Left kidney (tissue), 2 donors: ENCODE measurements around the gene SFRP5. TPM values are rescaled to one million over a fixed set of nuclear protein-coding genes. Genes with fewer than 3 reads are reported as not detected.

Experiments
- DNase-seq: peaks from one replicate; pipeline ENCODE4 v3.0.0-alpha.2; 2013
- polyA plus RNA-seq: library from polyadenylated mRNA; unstranded; fragments of 120-200 nt; gene quantifications from one replicate; pipeline ENCODE4 v1.2.1, GENCODE V29; 2013; ENCODE audit not compliant: insufficient read length

Gene SFRP5
- polyA plus RNA-seq, 1 donor: 0.07 TPM

DNA sequence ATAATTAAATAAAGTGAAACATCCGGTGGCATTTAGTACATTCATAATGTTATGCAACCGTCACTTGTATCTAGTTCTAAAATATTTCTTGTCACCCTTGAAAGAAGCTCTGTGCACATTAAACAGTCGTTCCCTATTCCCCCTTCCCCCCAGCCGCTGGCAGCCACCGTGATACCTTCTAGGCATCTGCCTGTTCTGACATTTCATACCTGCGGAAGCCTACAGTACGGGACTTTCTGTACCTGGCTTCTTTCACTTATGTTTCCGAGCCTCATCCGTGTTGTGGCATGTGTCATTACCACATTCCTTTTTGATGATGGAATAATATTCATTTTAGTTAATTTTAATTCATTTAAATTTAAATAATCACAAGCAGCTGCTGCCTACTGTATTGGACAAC, 13.9 kb upstream of the SFRP5 start:
- DNase-seq: no peak

GRCh38 chr10:97785231-97785630, 13.4 kb upstream of the SFRP5 start:
- no peak for DNase-seq

- no peak for DNase-seq
These were observed 12.5 kb upstream of the SFRP5 start for GRCh38 chr10:97784200-97784810.

- DNase-seq: no peak
These were observed 10.8 kb upstream of the SFRP5 start for GRCh38 chr10:97782455-97783228.

- DNase-seq: no peak
These were observed 10.0 kb upstream of the SFRP5 start for GRCh38 chr10:97781618-97782331.

DNA sequence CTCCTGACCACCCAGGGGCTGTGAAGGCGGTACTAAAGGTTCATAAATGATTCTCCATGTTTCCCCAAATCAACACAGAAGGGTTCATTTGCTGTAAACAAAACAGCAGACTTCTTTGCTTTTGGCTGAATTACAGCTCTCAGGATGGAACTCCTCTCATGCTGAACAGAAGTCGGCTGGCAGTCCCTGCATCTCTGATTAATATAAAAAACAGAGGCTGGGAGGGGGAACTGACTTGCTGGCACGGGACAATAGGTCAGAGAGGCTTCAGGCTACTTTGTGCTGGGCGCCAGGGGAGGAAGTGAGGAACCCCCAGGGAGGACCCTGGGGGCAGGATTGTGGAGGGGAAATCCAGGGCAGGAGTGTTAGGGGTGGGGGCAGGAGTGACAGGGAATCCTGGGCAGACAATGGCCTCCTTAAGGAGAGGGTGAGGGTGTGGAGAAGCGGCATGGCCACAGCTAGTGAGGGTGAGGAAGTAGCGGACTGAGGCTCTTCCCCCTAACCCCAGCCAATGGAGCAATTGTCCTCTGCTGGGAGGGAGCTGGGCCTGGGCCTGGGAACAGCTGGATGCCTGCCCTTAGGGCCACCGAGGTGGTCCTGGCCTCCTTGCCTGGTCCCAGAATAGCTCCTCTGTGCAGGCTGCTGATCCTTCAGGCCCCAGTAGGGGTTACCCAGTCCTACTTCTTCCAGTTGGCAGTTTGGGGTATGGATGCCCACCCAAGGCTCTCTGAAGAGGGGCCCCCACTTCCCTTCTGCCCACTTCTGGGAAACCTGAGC, 9.2 kb upstream of the SFRP5 start:
- peak; percentile 13 for DNase-seq

- no peak for DNase-seq
These were observed 8.2 kb upstream of the SFRP5 start for GRCh38 chr10:97779975-97780374.

DNA sequence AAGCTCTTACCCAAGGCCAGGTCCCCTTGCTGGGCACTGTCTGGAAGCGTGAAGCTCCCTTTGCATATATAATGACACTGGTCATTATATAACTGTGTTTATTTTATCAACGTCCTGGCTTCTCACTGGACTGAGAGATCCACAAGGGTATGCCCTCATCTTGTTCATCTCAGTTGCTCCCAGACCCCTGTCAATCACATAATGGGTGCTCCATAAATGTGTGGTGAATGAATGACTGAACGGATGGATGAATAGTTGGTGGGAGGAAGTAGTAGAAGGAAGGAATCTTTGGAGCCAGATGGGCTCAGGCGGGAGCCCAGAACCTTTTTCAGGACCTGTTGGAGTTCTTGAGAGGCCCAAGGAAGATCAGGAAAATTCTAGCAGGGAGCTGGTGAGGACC, 7.7 kb upstream of the SFRP5 start:
- no peak for DNase-seq

GRCh38 chr10:97778452-97779302, 6.9 kb upstream of the SFRP5 start:
- no peak for DNase-seq

DNA sequence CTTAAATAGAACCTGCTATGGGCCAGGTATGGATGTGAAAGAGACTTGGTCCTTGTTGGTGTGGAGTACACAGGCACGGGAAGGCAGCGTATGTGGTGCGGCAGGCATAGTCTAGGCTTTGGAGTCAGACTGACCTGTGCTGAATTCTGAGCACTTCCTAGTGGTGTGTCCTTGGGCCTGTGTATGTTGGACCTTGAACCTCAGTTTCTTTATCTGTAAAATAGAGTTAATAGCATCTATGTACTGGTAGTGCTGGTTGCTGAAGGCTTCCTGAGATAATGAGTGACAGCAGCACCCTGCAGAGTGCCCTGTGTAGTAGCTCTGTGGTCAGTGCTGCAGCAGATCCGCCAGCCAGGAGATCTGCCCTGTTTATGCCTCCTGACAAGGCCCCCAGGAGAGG, 5.3 kb upstream of the SFRP5 start:
- DNase-seq: no peak

DNA sequence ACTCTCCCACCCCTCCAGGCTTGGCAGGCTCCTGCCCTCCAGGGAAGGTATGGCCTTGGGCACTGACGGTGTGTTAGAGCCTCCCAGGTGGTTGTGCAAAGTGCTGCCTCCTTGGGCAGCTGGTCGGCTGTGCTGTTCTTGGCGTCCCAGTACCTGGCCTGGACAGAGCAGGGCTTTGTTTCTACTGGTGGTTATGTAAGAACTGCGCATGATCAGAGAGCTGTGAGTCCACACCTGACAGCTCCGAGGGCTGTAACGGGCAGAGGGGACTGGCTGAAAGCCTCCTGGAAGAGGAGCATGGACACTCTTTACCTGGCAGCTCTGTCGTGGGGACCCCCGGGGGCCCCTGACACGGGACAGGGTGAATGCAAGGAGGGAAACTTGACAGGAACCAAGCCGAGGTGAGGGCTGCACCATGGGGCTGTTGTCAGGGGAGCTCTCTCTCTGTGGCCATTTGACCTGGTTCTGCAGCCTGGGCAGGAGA, 3.1 kb upstream of the SFRP5 start:
- no peak for DNase-seq

GRCh38 chr10:97773096-97773495, 1.3 kb upstream of the SFRP5 start:
- no peak for DNase-seq

DNA sequence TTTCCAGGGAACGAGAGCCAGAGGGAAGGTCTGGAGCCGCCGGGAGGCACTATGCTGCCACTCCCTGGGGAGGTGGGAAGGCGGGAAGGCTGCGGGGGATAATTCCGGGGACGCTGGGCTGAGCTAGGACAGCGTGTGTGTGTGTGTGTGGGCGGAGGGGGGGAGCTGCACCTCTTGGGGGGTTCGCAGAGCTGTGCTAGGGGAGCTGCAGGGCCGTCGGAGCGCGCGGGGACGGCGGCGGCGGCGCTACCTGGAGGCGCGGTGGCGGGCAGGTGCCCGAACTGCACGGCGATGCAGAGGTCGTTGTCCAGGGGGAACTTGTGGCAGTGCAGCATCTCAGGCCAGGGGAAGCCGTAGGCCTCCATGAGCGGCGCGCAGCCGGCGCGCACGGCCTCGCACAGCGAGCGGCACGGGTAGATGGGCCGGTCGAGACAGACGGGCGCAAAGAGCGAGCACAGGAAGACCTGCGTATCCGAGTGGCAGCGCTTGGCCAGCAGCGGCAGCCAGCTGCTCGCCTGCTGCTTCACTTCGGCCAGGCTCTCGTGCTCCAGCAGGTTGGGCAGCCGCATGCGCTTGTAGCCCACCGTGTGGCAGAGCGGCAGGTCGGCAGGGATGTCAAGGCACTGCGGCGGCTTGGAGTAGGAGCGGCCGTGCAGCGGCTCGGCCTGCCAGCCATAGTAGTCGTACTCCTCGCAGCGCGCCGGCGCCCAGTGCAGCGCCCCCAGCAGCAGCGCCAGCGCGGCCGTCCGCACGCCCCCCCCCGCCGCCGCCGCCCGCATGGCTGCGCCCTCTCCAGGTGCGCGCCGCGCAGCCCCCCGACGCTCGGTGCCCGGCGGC, 526 bp downstream of the SFRP5 start:
- peak; percentile 11 for DNase-seq

- no peak for DNase-seq
These were observed 1.5 kb downstream of the SFRP5 start for GRCh38 chr10:97770255-97770654.

DNA sequence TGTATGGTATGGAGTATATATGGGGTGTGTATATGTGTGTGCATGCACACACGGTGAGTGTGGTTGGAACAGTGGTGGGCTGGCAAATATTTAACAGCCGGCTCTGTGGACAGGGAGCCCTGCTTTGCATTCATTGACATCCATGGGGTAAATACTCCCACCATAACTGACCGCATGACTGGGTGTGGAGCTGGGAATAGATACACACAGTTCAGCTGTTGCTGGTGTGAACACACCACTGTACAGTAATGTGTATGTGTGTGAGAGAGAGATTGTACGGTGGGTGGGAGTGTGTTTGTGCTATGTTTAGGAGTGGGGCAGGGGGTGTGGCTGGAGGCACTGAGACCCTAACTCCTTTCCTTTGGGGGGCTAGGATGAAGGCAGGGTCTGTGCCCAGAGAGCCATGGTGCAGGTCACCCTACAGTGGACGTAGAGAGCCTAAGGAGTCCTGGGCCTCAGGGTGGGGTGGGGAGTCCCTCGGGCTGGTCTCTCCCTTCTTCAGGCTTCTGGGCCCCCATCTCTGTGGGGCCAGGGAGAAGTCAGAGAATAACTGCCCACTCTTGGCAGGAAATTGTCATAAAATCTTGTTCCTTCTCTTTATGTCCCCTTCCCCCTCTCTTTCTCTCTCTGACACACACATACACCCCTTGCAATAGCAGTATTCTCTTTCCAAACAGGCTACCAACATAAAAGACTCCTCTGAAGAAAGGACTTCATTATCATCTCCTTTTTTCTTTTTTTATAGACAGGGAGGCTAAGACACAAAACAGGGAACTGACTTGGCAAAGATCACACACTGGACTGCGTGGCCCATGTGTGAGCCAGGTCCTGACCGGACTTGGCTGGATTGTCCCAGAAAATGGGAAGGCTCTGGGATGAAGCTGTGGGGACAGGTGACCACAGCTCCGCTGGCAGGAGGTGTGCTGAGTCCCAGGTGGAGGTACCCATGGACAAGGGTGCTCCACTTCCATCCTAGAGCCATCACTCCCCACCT, 3.2 kb downstream of the SFRP5 start:
- no peak for DNase-seq

DNA sequence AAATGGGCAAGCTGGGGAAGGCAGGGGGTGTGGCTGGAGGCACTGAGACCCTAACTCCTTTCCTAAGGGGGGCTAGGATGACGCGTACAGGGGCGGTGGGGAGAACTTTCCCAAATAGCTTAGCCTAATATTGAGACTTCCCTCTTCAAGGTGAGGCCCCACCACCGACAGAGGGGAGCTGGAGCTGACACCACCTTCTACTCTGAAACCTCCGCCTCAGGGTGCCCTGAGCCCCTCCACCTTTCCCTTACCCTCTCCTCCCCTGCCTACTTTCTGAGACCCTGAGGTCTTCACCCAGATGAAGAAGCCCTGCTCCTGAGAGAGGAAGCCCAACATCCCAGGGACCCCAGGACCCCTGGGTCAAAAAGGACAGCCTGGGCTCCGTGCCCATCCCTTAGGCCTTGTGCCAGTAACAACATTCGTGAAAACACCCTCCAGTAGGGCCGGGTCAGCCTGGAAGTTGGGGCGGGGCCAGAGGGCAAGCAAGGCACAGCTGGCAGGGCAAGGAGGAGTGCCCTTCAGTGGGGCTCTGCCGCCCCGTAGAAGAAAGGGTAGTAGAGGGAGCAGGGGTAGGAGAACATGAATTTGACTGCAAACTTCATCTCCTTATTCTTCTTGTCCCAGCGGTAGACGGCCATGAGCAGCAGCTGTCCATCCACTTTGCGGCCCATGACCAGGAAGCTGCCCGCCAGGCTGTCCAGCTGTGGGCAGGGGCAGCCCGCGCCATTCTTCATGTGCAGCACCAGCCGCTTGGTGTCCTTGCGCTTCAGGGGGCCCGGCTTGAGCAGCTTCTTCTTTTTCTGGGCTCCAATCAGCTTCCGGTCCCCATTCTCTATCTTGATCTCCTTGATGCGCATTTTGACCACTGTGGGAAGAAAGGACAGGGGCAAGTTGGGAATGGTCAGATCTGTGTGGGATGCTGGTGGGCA, 4.5 kb downstream of the SFRP5 start:
- no peak for DNase-seq

- DNase-seq: no peak
These were observed 5.5 kb downstream of the SFRP5 start for GRCh38 chr10:97766106-97766810.
